ENCODE results near the gene STAT4.

Gene STAT4, protein sequence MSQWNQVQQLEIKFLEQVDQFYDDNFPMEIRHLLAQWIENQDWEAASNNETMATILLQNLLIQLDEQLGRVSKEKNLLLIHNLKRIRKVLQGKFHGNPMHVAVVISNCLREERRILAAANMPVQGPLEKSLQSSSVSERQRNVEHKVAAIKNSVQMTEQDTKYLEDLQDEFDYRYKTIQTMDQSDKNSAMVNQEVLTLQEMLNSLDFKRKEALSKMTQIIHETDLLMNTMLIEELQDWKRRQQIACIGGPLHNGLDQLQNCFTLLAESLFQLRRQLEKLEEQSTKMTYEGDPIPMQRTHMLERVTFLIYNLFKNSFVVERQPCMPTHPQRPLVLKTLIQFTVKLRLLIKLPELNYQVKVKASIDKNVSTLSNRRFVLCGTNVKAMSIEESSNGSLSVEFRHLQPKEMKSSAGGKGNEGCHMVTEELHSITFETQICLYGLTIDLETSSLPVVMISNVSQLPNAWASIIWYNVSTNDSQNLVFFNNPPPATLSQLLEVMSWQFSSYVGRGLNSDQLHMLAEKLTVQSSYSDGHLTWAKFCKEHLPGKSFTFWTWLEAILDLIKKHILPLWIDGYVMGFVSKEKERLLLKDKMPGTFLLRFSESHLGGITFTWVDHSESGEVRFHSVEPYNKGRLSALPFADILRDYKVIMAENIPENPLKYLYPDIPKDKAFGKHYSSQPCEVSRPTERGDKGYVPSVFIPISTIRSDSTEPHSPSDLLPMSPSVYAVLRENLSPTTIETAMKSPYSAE

DNA sequence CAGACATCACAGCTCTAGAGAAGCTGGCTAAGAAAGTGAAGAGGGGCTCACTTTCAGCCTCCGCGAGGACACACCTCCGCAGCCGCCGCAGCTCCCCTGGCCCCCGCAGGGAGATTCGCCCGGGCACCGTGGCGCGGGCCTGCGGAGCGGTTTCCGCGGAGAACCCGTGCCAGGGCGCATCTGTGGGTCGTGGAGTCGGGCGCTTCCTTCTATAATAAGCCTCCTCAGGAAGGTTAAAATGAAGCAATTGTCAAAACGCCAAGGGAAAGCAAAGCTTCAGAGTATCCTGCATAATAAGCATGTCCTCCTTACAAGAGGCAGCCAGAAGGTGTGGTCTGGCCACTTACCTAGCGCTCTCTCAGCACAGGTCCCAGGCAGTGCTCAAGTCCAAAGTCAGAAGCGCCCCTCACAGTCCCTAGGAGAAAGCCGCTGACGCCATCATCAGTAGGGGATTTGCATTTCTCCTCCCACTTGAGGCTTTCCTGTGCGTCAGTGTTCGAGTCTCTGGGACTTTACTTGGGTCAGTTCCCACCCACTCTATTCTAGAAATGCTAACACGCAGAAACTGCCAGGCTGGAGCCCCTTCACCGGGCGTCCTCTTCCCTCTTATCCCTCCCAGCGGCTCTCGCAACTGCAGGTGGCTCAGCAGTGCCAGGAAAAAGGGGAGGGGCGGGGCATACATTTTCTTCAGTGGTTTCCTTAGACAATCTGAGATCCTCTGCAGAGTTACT, at the start of gene STAT4:
Gene STAT4, minus strand, starts transcription at position 395 of the 731 bp plus-strand sequence. CDS start 2,791 bp downstream, outside the sequence.
- no peak for DNase-seq (ENCODE audit: low spot score)

DNA sequence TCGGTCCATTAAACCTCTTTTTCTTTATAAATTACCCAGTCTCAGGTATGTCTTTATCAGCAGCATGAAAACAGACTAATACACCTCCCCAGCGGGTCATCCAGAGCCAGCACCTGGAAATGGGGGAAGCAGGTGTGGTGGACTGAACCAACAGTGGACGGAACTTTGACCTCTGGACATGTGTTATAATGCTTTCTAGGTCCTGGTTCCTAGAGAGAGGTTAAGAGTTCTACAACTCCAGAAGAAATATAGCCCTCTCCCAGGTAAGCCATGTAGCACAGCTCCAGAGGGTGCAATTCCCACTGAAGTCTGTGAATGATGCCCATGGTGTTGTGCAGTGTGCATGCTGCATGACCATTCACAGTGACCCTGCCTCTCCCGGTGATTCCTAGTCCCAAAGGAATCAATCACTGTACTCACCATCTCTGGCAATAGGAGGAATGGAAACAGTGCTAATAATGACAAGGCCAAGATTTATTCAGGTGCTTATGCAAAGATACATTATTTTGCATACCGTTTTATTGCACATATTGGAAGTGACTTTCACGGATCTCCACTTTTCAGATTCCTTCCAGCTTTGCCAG, 49.2 kb upstream of the STAT4 start:
- no peak for DNase-seq (ENCODE audit: low spot score)

DNA sequence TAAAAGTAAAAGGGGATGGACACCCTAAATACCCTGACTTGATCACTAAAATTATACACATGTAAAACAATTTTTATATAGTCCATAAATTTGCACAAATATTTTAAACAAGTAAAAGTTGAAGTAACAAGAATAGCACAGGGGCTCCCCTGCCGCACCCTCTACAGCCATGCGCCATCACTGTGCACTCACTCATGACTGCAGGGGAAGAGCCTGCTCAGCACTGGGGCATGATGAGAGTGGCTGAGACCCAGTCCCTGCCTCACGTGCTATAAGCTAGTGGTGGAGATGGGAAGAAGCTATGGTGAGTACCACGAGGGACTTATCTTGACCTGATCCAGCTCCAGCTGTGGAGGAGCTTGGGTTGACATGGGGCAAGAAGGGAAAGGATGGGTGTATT, 47.5 kb upstream of the STAT4 start:
- DNase-seq (ENCODE audit: low spot score): no peak

DNA sequence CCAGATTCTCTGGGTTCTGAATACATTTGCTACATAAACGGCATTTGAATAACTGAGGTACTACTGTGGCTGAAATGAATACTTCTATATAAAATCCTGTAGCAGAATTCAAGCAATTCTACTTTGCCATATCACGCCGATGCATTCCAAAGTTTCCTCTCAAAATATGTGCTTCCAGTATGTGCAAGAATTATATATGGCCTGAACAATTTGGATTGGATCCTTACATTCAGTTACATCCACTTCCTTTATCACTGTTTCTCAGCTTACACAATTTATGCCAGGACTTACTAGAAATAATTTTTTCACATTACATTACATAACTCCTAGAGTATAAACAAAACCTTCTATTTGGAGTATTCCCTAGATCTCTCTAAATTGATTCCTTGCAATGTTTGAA, 46.3 kb upstream of the STAT4 start:
- no peak for DNase-seq (ENCODE audit: low spot score)

DNA sequence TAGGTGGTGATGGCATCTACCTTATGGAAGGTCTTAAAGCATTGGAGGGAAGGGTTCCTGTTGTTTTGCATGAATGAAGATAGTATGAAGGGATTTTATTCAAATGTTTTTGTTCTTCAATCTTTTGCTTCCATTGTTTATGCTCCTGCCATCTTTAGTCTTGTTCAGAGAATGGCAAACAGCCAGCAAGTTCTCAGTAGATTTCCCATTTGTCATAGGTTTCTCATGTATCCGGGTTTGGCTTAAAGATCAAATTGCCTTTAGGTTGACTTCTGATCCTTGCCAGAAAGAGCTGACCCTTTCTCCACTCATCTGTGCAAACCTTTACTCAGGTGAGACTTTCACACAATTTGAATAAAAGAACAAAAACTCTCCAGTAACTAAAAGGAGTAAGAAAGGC, 44.2 kb upstream of the STAT4 start:
- no peak for DNase-seq (ENCODE audit: low spot score)

DNA sequence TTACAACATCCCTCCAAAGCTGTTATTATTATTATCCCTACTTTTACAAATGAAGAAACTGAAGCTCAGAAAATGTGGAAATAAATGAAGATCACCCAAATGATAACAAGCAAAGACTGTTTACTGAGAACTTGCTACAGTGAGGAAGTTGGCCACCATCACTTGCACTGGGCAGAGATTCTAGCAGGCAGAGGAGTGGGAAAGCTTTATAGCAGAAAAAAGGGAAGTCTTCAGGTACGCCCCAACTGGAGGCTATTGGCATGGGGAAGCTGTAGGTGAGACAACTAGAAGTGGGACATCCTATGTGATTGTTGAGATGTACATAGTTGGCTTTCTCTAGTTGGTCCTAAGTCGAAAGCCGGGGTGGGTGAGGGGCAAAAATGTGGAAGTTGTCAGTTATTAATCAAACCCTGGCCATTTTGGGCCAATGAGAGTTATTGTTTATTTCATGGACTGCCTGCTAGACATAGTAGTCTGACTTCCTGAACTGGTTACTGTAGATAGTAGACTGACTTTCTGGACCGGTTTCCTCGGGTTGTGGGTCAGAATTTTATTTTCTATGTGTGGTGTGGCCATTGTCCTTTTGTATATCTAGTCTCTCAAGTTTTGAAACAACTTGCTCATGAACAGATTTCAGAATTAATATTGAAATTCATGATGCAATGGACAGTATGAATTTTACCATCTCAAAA, 40.2 kb upstream of the STAT4 start:
- no peak for DNase-seq (ENCODE audit: low spot score)

DNA sequence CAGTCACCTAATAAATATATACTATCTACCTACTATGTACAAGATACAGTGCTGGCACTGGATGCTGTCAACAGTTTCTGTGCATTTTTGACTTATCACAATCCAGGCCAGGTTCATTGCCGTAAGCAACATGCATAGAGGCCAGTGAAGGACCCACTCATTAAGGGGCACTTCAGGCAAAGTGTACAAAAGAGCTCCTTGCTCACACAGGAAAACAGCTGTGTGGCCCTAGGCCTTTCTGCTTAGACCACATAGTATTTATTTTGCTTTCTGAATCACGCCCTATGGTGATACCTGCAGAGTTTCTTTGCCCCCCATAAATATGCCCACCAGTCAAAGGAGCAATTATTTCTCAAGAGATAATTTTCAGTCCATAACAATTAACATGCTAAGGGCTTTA, 39.6 kb upstream of the STAT4 start:
- DNase-seq (ENCODE audit: low spot score): no peak

DNA sequence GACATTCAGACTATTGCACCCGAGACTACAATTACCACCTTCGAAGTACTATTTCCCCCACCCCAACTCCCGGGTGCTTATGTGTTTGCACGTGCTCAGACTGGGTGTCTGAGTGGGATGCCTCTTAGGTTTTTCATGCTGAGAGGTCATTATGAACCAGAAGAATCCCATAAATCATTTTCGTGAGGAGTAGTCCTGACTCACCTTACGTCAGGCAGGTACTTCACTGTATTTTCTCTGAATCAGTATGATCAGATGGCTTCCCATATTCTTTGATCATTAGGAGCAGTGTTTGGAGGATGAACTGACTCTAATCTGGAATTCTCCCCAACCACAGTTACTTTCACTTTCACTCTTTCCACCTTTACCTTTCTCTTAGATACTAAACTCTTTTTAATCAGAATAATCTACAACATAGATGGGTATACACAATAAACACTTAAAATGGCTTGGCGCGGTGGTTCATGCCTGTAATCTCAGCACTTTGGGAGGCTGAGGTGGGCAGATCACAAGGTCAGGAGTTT, 38.4 kb upstream of the STAT4 start:
- DNase-seq (ENCODE audit: low spot score): no peak

DNA sequence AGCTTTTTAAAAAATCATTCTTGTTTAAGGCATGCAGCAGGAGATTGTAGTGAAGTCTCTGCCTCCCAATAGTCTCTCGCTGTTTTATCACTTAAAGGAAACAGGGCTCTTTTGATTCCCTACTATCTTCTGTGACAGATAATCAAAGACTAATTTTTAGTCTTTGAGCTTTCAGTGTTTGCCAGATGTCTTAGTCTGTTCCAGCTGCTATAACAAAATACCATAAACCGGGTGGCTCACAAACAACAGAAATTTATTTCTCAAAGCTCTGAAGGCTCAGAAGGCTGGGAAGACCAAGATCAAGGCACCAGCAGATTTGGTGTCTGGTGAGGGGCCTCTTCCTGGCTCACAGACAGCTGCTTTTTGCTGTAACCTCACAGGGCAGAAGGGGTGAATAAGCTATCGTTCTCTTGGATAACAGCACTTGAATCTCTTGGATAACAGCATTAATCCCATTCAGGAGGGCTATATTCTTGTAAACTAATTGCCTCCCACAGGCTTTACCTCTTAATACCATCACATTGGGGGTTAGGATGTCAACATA, 37.8 kb upstream of the STAT4 start:
- DNase-seq (ENCODE audit: low spot score): no peak

DNA sequence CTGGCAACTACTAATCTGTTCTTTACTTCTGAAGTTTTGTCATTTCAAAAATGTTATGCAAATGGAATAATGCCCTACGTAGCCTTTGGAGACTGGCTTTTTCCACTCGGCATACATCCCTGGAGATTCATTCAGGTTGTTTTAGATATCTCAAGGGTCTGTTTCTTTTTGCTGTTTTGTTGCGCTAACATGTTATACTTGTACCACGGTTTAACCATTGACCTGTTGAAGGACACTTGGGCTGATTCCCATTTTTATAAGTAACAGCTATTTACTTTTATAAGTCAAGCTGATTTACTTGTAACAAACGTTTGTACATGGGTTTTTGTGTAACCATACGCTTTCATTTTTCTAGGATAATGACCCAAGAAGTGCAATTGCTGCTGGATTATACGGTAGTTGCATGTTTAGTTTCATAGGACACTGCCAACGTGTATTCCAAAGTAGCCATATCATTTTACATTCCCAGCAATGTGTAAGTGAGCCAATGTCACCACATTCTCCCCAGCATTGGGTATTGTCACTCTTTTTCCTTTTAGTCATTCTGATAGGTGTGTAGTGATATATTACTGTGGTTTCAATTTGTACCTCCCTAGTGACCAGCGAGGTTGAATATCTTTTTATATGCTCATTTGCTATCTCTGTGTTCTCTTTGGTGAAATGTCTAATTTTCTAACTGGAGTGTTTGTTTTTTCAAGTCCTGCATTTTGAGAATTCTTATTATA, 36.5 kb upstream of the STAT4 start:
- DNase-seq (ENCODE audit: low spot score): no peak

DNA sequence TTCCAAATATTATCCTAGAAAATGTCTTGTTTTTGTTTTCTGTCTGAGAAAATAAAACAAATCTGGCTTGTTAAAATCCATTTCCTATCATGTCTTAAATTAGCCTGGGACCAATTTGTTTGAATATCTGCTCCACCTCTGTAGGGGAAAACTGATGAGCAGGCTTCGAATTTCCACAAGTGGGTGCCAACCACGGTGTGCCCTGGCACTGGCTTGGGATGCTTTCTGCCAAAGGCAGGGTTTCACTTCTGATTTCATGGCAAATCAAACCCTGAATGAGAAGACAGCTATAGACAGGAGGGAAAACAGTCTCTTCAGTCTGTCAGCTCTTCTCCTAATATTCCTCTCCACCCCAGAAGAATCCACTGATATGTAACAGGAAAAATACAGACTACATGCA, 33.7 kb upstream of the STAT4 start:
- DNase-seq (ENCODE audit: low spot score): no peak

DNA sequence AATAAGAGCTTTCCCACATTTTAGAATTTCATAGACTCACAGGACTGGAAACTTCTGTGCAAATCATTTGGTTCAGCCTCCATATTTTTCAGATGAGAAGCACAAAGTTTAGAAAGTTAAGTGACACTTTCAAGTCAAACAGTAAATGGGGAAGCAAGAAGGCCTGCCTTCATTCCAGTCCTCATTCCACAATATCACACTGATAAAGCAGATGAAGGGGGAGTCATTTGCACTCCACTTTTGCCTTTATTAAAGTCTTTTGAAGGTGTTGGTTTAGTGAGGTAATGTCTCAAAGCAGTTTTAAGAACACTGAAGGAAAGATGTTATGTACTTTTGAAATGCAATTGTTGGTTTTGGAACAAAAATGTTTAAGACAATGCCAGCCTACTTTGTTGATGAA, 32.7 kb upstream of the STAT4 start:
- DNase-seq (ENCODE audit: low spot score): no peak

DNA sequence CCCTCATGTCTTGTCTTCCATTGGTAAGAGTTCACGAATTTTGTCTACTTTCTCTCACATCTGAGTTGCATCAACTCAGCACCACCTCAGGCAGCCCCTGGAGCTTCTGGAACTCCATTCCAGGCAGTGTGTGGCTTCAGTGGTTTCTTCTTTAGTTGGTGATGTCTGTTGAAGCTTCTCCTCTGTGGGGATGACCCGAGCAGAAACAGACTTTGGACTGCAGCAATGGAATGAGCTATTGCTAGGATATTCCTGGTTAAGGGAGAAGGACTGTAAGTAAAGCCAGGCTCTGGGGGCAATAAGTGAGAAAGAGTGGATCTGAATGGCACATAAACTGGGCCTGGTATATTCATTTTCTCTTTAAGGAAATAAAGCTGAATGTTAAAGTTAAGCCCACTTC, 32.3 kb upstream of the STAT4 start:
- DNase-seq (ENCODE audit: low spot score): no peak

DNA sequence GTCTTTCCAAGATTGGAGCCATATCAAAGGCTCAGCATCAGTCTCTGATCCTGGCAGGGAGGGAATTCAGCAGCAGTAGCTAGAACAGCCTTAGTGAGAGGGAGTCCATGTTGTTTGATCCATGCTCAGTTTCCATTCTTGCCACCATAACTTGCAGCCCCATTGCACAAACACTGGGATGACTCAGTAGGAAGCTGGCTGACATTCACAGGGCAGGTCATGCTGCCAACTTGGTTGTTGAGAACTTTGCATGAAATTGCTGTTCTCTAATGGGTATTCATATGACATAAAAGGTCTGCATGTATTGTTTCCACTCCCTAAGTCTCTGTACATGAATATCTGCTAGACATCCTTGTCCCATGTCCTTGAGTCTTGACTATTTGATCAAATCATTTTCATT, 29.9 kb upstream of the STAT4 start:
- no peak for DNase-seq (ENCODE audit: low spot score)

DNA sequence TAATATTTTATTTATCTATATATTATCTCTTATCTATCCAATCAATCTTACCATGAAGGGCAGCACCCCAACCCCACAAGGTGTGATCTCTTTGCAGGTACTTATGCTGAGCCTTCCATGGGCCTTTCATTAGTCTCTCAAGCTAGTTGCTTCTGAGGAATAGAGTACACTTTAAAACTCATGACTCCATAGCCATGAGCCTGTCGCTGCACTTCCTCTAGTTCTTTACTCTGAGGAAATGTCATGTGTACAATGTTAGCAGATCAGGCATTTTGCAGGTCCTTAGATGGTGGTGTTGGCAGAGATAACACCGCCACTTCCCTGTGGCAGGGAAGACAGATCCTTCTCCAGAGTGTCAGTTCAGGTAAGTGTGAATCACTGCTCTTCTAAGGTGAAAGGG, 29.5 kb upstream of the STAT4 start:
- no peak for DNase-seq (ENCODE audit: low spot score)

DNA sequence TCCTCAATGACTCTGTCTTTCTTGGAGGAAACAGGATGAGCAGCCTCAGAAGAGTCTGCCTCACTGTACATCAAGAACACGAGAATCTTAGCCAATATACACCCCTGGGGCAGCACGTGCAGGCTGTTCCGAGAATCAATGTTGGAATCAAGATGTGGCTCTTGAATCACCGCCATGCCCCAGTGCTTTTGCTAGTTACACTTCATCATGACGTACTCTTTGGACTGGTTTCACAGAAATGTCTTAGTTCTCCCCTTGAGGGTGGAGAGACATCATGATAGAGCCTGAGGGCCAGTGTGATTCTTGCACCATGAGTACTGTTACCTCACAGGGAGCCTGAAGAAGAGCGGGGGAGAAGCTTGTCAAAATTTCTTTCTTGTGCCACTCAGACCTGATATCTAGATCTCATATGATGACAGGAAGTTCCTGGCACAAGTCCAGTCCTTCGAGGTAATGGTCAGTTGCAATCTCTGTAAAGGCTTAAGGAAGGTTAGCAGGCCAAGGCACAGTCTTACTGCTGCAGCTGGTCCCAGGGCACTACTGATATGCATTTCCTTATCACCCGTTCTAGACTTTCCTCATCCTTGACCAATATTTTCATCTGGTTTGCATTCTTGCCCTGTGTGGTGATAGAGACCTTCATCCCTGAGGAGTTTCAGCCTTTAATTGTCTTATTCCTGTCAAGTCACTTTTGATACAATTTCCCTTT, 28.2 kb upstream of the STAT4 start:
- DNase-seq (ENCODE audit: low spot score): no peak

DNA sequence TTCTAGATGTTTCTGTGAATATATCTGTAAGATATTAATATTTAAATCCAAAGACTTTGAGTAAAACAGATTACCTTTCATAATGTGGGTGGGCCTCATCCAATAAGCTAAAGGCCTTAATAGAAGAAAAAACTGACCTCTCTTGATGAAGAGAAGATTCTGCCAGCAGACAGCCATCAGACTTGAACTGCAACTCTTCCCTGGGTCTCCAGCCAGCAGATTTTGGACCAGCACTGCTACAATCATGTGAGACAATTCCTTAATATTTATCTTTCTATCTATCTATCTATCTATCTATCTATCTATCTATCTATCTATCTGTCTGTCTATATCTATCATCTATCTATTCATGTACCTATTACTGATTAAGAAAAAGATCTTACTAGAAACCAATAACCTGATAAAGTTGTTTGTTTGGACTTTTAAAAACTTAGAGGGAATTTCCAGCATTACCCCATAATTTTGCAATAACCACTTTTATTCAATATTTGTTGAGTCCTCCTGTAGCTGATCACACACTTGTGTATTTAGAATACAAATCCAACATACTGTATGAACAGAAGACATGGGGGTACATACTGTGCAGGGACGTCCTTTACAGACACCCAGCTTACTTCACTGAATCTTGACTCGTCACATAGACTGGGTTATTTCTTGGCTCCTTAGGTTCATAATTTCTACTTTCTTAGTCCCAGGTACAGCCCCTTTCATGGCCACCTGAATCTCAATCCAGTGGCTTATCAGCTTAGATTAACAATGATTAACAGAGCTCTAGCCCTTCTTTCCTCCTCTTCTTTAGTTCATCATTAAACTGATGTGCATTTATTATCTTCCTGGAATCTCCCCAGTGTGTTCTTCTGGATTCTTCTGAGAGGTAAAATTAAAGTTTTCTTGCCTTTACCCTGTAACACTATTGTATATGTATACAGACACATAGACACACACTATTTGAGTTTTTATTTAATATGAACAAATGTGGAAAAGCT, 27.2 kb upstream of the STAT4 start:
- no peak for DNase-seq (ENCODE audit: low spot score)

DNA sequence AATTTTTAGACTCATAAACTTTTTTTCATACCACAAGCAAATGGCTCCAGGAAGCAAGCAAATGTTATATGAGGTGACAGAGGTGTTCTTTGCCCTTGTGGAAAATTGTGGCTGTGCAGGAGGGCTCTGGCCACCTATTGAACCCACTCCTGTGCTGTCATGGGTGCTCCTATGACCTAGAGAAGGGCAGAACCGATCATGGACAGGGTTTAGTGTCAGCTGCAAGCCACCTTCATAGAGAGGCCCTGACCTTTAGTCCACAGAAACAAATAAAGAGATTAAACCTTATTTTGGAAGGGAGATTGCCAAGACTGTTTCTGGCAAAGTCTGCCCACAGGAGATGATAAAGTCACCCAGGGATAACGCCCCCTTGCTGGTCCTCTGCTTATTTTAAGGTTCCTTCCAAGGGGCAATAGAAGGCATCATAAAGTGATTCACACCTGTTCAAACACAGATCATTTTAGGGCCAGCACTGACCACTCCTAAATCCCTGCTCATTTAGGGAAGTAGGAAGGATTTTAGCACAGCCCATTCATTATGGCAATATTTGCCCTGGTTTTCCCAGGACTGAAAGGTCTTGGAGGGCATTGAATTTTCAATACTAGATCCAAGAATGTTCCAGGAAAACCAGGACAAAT, 26.1 kb upstream of the STAT4 start:
- no peak for DNase-seq (ENCODE audit: low spot score)

Measured in globus pallidus (tissue), 1 donor.